Measurements from ENCODE around the gene GUCD1.

DNA sequence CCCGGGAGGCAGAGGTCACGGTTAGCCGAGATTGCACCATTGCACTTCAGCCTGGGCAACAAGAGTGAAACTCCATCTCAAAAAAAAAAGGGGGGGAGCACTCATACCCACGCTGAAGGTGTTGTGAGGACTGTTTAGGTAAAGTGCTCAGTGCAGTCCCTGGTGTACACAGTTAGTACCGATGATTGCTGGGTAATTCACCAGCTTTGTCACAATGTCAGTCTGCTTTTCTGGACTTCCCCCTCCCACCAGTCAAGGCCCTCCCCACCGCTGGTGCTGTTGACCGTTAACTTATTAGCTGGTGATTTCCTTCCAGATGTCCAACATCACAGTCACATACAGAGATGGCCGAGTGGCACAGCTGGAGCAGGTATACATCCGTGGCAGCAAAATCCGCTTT, 12.7 kb upstream of the GUCD1 start:
- TF ChIP-seq POLR2A (IDR thresholded peaks at IDR 0.05) (no peak), CTCF (IDR thresholded peaks at IDR 0.05 in 4 of 5, conservative IDR thresholded peaks at IDR 0.05 in 1 of 5) (no peak)
